Measurements from ENCODE around the gene DHX9. TPM values are rescaled to one million over a fixed set of nuclear protein-coding genes. Genes with fewer than 3 reads are reported as not detected.

Gene DHX9
- total and polyA plus RNA-seq, 8 donors, result 29.0 to 196 (median 54.5) TPM

DNA sequence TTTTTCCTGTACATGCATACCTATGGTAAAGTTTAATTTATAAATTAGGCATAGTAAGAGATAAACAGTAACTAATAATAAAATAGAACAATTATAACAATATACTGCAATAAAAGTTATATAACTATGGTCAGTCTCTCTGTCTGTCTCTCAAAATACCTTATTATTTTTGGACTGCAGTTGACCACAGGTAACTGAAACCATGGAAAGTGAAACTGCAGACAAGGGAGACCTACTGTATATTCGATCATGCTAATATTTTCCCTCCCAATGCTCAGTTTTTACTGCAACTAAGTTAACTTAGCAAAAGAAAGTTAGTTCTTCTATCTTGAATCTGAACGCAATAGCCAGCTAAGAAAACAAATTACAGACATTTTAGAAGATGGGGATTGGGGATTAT, 12.3 kb upstream of the DHX9 start:
- Histone ChIP-seq H3K9me3 (no peaks in the 10 kb centered on the region), H3K4me1 (no peaks in the 10 kb centered on the region), H3K4me3 (no peak overlapping the region), H3K27me3 (no peaks in the 10 kb centered on the region), H3K27ac (no peak overlapping the region), H3K36me3 (peaks cover 0 to 29% (median 27%) of the 10 kb centered on the region in 4 donors)
- DNase-seq, result no peak
- 84 to 95% (median 89%) methylated on average over 2 of the region's 2 CpGs for whole genome bisulfite sequencing, 5 donors
- intact Hi-C loops (cut with DNase I; ENCODE audit: low total_unique reads), result no loop called here
- TF ChIP-seq POLR2AphosphoS5 (IDR thresholded peaks at IDR 0.05) (no peak), EP300 (IDR thresholded peaks at IDR 0.05) (no peak), POLR2A (IDR thresholded peaks at IDR 0.05) (no peak)
- TF ChIP-seq, protein P1, sequence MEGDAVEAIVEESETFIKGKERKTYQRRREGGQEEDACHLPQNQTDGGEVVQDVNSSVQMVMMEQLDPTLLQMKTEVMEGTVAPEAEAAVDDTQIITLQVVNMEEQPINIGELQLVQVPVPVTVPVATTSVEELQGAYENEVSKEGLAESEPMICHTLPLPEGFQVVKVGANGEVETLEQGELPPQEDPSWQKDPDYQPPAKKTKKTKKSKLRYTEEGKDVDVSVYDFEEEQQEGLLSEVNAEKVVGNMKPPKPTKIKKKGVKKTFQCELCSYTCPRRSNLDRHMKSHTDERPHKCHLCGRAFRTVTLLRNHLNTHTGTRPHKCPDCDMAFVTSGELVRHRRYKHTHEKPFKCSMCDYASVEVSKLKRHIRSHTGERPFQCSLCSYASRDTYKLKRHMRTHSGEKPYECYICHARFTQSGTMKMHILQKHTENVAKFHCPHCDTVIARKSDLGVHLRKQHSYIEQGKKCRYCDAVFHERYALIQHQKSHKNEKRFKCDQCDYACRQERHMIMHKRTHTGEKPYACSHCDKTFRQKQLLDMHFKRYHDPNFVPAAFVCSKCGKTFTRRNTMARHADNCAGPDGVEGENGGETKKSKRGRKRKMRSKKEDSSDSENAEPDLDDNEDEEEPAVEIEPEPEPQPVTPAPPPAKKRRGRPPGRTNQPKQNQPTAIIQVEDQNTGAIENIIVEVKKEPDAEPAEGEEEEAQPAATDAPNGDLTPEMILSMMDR (IDR thresholded peaks at IDR 0.05), result no peak

DNA sequence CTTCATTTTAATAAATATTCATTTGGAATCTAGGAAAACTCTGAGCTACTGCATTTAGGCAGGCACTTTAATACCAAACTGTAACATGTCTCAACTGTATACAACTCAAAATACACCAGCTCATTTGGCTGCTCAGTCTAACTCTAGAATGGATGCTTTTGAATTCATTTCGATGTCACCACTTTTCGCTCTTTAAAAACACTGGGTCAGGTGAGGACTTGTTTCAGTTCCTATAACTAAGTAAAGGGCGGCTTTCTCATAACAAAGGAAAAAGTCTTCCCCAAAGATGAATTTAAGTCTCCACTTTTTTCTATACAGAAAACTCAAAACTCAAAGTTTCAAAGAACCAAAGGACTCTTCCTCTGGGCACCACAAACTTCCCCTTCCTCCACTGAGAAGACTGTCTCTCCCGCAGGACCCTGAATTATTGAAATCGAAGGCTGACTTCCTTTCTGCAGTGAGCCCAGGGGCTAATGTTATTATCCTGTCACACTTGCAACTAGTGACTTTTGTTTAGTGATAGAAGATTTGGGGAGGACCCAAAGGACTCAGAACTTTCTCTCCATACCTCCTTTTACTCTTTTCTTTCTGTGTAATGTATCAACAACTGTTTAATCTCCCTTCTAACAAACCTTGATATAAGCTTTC, 9.7 kb upstream of the DHX9 start:
- H3K4me1 ChIP-seq, result no peaks in the 10 kb centered on the region
- no peaks in the 10 kb centered on the region for H3K9me3 ChIP-seq
- DNase-seq, result no peak
- no peak overlapping the region for H3K27ac ChIP-seq
- WGBS, 5 donors, result 66 to 83% (median 75%) methylated on average over 5 of the region's 5 CpGs
- TF ChIP-seq POLR2AphosphoS5 (IDR thresholded peaks at IDR 0.05), result no peak
- no peak for TF ChIP-seq POLR2A (IDR thresholded peaks at IDR 0.05)
- TF ChIP-seq, protein P1 (IDR thresholded peaks at IDR 0.05), result no peak
- TF ChIP-seq EP300 (IDR thresholded peaks at IDR 0.05), result no peak
- no peak overlapping the region for H3K4me3 ChIP-seq
- intact Hi-C loops (cut with DNase I; ENCODE audit: low total_unique reads), result no loop called here
- H3K36me3 ChIP-seq, result peaks cover 0 to 21% (median 14%) of the 10 kb centered on the region in 4 donors
- no peaks in the 10 kb centered on the region for H3K27me3 ChIP-seq

DNA sequence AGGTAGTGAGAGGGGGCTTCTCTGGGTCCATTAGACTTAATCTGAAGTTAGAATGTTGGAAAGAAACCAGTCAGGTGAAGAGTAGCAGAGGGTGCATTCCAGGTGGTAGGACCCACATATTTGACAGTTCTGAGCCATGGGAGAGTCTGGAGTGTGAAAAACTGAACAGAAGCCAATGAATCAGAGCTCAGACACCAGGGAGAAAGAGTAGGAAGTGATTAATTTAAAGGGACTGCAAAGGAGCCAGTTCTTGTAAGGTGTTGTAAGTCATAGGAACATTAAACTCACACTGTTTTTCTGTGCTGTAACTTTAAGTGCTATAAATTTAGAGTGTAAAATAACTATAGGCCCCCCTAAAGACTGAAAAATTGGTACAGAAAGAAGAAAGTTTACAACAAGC, 5.9 kb upstream of the DHX9 start:
- peaks cover 0 to 13% (median 3%) of the 10 kb centered on the region in 4 donors for H3K36me3 ChIP-seq
- H3K4me3 ChIP-seq, result no peak overlapping the region
- DNase-seq, result no peak
- H3K27me3 ChIP-seq, result no peaks in the 10 kb centered on the region
- no peak overlapping the region for H3K27ac ChIP-seq
- TF ChIP-seq POLR2AphosphoS5 (IDR thresholded peaks at IDR 0.05), result no peak
- TF ChIP-seq POLR2A (IDR thresholded peaks at IDR 0.05), result no peak
- TF ChIP-seq, protein P1 (IDR thresholded peaks at IDR 0.05), result no peak
- no peak for TF ChIP-seq EP300 (IDR thresholded peaks at IDR 0.05)
- intact Hi-C loops (cut with DNase I; ENCODE audit: low total_unique reads), result no loop called here
- H3K4me1 ChIP-seq, result peaks cover 0 to 2% (median 1%) of the 10 kb centered on the region in 4 donors
- H3K9me3 ChIP-seq, result no peaks in the 10 kb centered on the region

DNA sequence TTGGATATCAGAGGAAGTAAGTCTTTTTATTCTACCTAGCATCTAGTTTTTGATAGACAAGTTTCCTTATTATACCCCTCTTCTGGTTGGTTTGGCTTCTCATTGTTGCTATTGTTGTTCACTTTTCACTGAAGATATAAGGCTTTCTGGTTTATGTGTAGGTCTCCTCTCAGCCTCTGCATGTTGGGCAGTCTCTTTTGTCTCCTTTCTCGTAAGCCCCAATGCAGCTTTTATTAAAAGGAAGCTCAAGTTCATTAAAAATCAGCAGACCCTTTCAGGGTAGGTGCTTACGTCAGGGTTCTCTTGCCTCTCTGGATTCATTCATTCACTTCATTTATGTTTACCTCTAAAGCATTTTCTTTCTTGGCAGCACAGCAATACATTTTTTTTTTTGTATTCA, 4.8 kb upstream of the DHX9 start:
- no peak overlapping the region for H3K4me3 ChIP-seq
- no peak for DNase-seq
- no peaks in the 10 kb centered on the region for H3K9me3 ChIP-seq
- no peaks in the 10 kb centered on the region for H3K27me3 ChIP-seq
- H3K36me3 ChIP-seq, result peaks cover 0 to 3% (median 0%) of the 10 kb centered on the region in 4 donors
- 82 to 98% (median 92%) methylated on average over 2 of the region's 2 CpGs for WGBS, 5 donors
- no peak for TF ChIP-seq EP300 (IDR thresholded peaks at IDR 0.05)
- no peak for TF ChIP-seq POLR2AphosphoS5 (IDR thresholded peaks at IDR 0.05)
- no peak for TF ChIP-seq POLR2A (IDR thresholded peaks at IDR 0.05)
- TF ChIP-seq, protein P1 (IDR thresholded peaks at IDR 0.05), result no peak
- H3K4me1 ChIP-seq, result peaks cover 3 to 10% (median 8%) of the 10 kb centered on the region in 4 donors
- intact Hi-C loops (cut with DNase I; ENCODE audit: low total_unique reads), result no loop called here
- H3K27ac ChIP-seq, result no peak overlapping the region
